ENCODE results near the gene ITPKB.

Gene ITPKB

GRCh38 chr1:226708967-226709396 is 30.1 kb downstream of the ITPKB start:
- no peaks in the 10 kb centered on the region for H3K27me3 Mint-ChIP-seq
- H3K4me1 Mint-ChIP-seq = peaks cover 66% of the 10 kb centered on the region
- no peak overlapping the region for H3K4me3 Mint-ChIP-seq
- ATAC-seq = no peak
- peaks cover 23% of the 10 kb centered on the region for H3K36me3 Mint-ChIP-seq
- H3K27ac Mint-ChIP-seq = peak overlapping the region; percentile 77
- H3K9me3 Mint-ChIP-seq = no peaks in the 10 kb centered on the region

- Mint-ChIP-seq H3K27me3 (no peaks in the 10 kb centered on the region), H3K27ac (peak overlapping the region; percentile 77), H3K4me3 (no peak overlapping the region)
These were observed 30.7 kb downstream of the ITPKB start for GRCh38 chr1:226708342-226708780.

GRCh38 chr1:226706684-226707083 is 32.4 kb downstream of the ITPKB start:
- H3K27me3 Mint-ChIP-seq = no peaks in the 10 kb centered on the region
- H3K4me1 Mint-ChIP-seq = peaks cover 56% of the 10 kb centered on the region
- H3K27ac Mint-ChIP-seq = no peak overlapping the region
- peaks cover 22% of the 10 kb centered on the region for H3K36me3 Mint-ChIP-seq
- no peak for ATAC-seq
- no peaks in the 10 kb centered on the region for H3K9me3 Mint-ChIP-seq
- H3K4me3 Mint-ChIP-seq = no peak overlapping the region

More at GRCh38 chr1:226708342-226708780, 30.7 kb downstream of the ITPKB start:
- Mint-ChIP-seq H3K4me1 (peaks cover 59% of the 10 kb centered on the region), H3K36me3 (peaks cover 22% of the 10 kb centered on the region), H3K9me3 (no peaks in the 10 kb centered on the region)
- no peak for ATAC-seq

GRCh38 chr1:226704169-226704937 is 34.7 kb downstream of the ITPKB start:
- H3K4me1 Mint-ChIP-seq = peaks cover 51% of the 10 kb centered on the region
- H3K27ac Mint-ChIP-seq = peak overlapping the region; percentile 93

GRCh38 chr1:226702957-226703831 is 35.9 kb downstream of the ITPKB start:
- Mint-ChIP-seq H3K36me3 (peaks cover 26% of the 10 kb centered on the region), H3K4me1 (peaks cover 52% of the 10 kb centered on the region), H3K27me3 (no peaks in the 10 kb centered on the region), H3K4me3 (peak overlapping the region; percentile 81), H3K9me3 (no peaks in the 10 kb centered on the region), H3K27ac (peak overlapping the region; percentile 93)
- ATAC-seq = peak; percentile 91

More at GRCh38 chr1:226704169-226704937, 34.7 kb downstream of the ITPKB start:
- Mint-ChIP-seq H3K4me3 (peak overlapping the region; percentile 81), H3K27me3 (no peaks in the 10 kb centered on the region), H3K9me3 (no peaks in the 10 kb centered on the region), H3K36me3 (peaks cover 25% of the 10 kb centered on the region)
- no peak for ATAC-seq

- Mint-ChIP-seq H3K4me1 (peaks cover 59% of the 10 kb centered on the region), H3K4me3 (peak overlapping the region; percentile 81), H3K27me3 (no peaks in the 10 kb centered on the region), H3K9me3 (no peaks in the 10 kb centered on the region), H3K36me3 (peaks cover 21% of the 10 kb centered on the region), H3K27ac (peak overlapping the region; percentile 93)
- ATAC-seq = no peak
These were observed 36.6 kb downstream of the ITPKB start for GRCh38 chr1:226702318-226702956.

- no peak for ATAC-seq
- peaks cover 17% of the 10 kb centered on the region for H3K36me3 Mint-ChIP-seq
- no peaks in the 10 kb centered on the region for H3K9me3 Mint-ChIP-seq
- no peaks in the 10 kb centered on the region for H3K27me3 Mint-ChIP-seq
- H3K4me1 Mint-ChIP-seq = peaks cover 72% of the 10 kb centered on the region
- H3K27ac Mint-ChIP-seq = peak overlapping the region; percentile 58
- no peak overlapping the region for H3K4me3 Mint-ChIP-seq
These were observed 38.2 kb downstream of the ITPKB start for GRCh38 chr1:226700861-226701260.

GRCh38 chr1:226699166-226699565 is 39.9 kb downstream of the ITPKB start:
- Mint-ChIP-seq H3K4me1 (peaks cover 79% of the 10 kb centered on the region), H3K27ac (peak overlapping the region; percentile 94), H3K36me3 (peaks cover 17% of the 10 kb centered on the region), H3K27me3 (no peaks in the 10 kb centered on the region), H3K4me3 (peak overlapping the region; percentile 56), H3K9me3 (no peaks in the 10 kb centered on the region)
- no peak for ATAC-seq

- H3K27me3 Mint-ChIP-seq = no peaks in the 10 kb centered on the region
- no peak for ATAC-seq
- H3K27ac Mint-ChIP-seq = peak overlapping the region; percentile 94
- no peaks in the 10 kb centered on the region for H3K9me3 Mint-ChIP-seq
- H3K4me1 Mint-ChIP-seq = peaks cover 84% of the 10 kb centered on the region
- peak overlapping the region; percentile 56 for H3K4me3 Mint-ChIP-seq
- H3K36me3 Mint-ChIP-seq = peaks cover 17% of the 10 kb centered on the region
These were observed 40.4 kb downstream of the ITPKB start for GRCh38 chr1:226698659-226699058.

- Mint-ChIP-seq H3K36me3 (peaks cover 20% of the 10 kb centered on the region), H3K9me3 (no peaks in the 10 kb centered on the region), H3K4me1 (peaks cover 88% of the 10 kb centered on the region), H3K27ac (peak overlapping the region; percentile 94), H3K4me3 (peak overlapping the region; percentile 30), H3K27me3 (no peaks in the 10 kb centered on the region)
- ATAC-seq = peak; percentile 81
These were observed 41.0 kb downstream of the ITPKB start for GRCh38 chr1:226697929-226698544.

- Mint-ChIP-seq H3K4me1 (peaks cover 88% of the 10 kb centered on the region), H3K4me3 (peak overlapping the region; percentile 62), H3K9me3 (no peaks in the 10 kb centered on the region), H3K27ac (peak overlapping the region; percentile 94), H3K27me3 (no peaks in the 10 kb centered on the region), H3K36me3 (peaks cover 27% of the 10 kb centered on the region)
- ATAC-seq = peak; percentile 96
These were observed 41.7 kb downstream of the ITPKB start for GRCh38 chr1:226697151-226697928.

- peak overlapping the region; percentile 31 for H3K4me3 Mint-ChIP-seq
- no peak for ATAC-seq
- no peaks in the 10 kb centered on the region for H3K27me3 Mint-ChIP-seq
- H3K27ac Mint-ChIP-seq = peak overlapping the region; percentile 94
- H3K9me3 Mint-ChIP-seq = no peaks in the 10 kb centered on the region
- peaks cover 89% of the 10 kb centered on the region for H3K4me1 Mint-ChIP-seq
- peaks cover 34% of the 10 kb centered on the region for H3K36me3 Mint-ChIP-seq
These were observed 42.5 kb downstream of the ITPKB start for GRCh38 chr1:226696547-226696946.

- Mint-ChIP-seq H3K36me3 (peaks cover 40% of the 10 kb centered on the region), H3K4me1 (peaks cover 93% of the 10 kb centered on the region), H3K4me3 (no peak overlapping the region), H3K27ac (peak overlapping the region; percentile 94), H3K27me3 (no peaks in the 10 kb centered on the region), H3K9me3 (no peaks in the 10 kb centered on the region)
- no peak for ATAC-seq
These were observed 43.7 kb downstream of the ITPKB start for GRCh38 chr1:226695335-226695900.

- peak overlapping the region; percentile 94 for H3K27ac Mint-ChIP-seq
- H3K36me3 Mint-ChIP-seq = peaks cover 44% of the 10 kb centered on the region
- H3K4me1 Mint-ChIP-seq = peaks cover 93% of the 10 kb centered on the region
- no peak for ATAC-seq
- peak overlapping the region; percentile 11 for H3K4me3 Mint-ChIP-seq
- no peaks in the 10 kb centered on the region for H3K9me3 Mint-ChIP-seq
- no peaks in the 10 kb centered on the region for H3K27me3 Mint-ChIP-seq
These were observed 46.3 kb downstream of the ITPKB start for GRCh38 chr1:226692823-226693222.

Data from stimulated activated memory B cell treated with anti-CD40 and anti-IgM and Interleukin-4, amounts not matched to agents 10 μg/mL and 1 μg/mL and 100 μg/mL, for 72 hours (primary cell).